Endothelial cell of umbilical vein (primary cell): ENCODE measurements around the gene ETV6. TPM values are rescaled to one million over a fixed set of nuclear protein-coding genes. Genes with fewer than 3 reads are reported as not detected.

Experiments used
- BruUV-seq: library from RNA; stranded (reverse); fragments of 400-500 nt; replicated peaks from 2 replicates; lab custom pipeline; 2021; lab: Mats Ljungman, UMichigan
- CTCF ChIA-PET: fragments of 300-600, 350-600 bp; sonication (Branson Sonifier 250); formaldehyde crosslinking; loops from one replicate; lab custom pipeline; 2021; ENCODE audit warnings: antibody characterized with exemption, inconsistent platforms; lab: Charles Lee
- POLR2A ChIA-PET: fragments of 300-600, 350-600 bp; sonication (Branson Sonifier 250); formaldehyde crosslinking; loops from one replicate; lab custom pipeline; 2021; ENCODE audit warnings: antibody characterized with exemption, inconsistent platforms; lab: Charles Lee
- DNase-seq: peaks from one replicate; pipeline ENCODE4 v3.0.0-alpha.2; 2011; ENCODE audit warnings: low read depth, low spot score
- FAIRE-seq: peaks from 2 replicates; lab custom pipeline; 2011; peaks lifted over from hg19 to GRCh38; lab: Jason Lieb, UNC
- H2AFZ ChIP-seq: 2 replicates; pipeline ENCODE4 v1.6.0; 2012; ENCODE audit warnings: low read depth, low read length, control low read depth, inconsistent platforms
- H3K27ac ChIP-seq: 2 replicates; pipeline ENCODE4 v1.5.1; 2011; ENCODE audit warnings: low read depth, mild to moderate bottlenecking, control low read depth, low read length, moderate library complexity; ENCODE audit not compliant: insufficient read depth
- H3K27me3 ChIP-seq, 2 experiments: 2 replicates each; pipeline versions ENCODE4 v1.6.0 to v1.6.1; 2011; ENCODE audit warnings: low read length in 2 of 2, mixed read lengths in 1 of 2; ENCODE audit not compliant: control insufficient read depth in 2 of 2, insufficient read depth in 2 of 2
- H3K36me3 ChIP-seq, 2 experiments: 2 replicates in 1 of 2; 3 replicates in 1 of 2; pipeline ENCODE4 v1.5.1; 2011; ENCODE audit warnings: low read length in 2 of 2, mild to moderate bottlenecking in 1 of 2, moderate library complexity in 1 of 2; ENCODE audit not compliant: control insufficient read depth in 2 of 2, insufficient read depth in 2 of 2; ENCODE audit errors: extremely low read depth in 1 of 2
- H3K4me1 ChIP-seq: 3 replicates; pipeline ENCODE4 v1.5.1; 2011; ENCODE audit warnings: mild to moderate bottlenecking, low read length; ENCODE audit not compliant: control insufficient read depth, insufficient read depth; ENCODE audit errors: extremely low read depth
- H3K4me2 ChIP-seq: 2 replicates; pipeline ENCODE4 v1.6.1; 2011; ENCODE audit warnings: low read length, control low read depth, mixed read lengths; ENCODE audit not compliant: insufficient read depth
- H3K4me3 ChIP-seq, 3 experiments: fragments of 200-600 bp in 1 of 3; sonication (generic), shearing (Covaris generic) in 1 of 3; replicated peaks in 1 of 3; 2 replicates each; pipeline ENCODE4 v1.5.1; 2011 to 2016; ENCODE audit warnings: control low read depth in 3 of 3, low read length in 3 of 3, mild to moderate bottlenecking in 2 of 3, inconsistent platforms in 1 of 3, low read depth in 1 of 3, moderate library complexity in 1 of 3; ENCODE audit not compliant: insufficient read depth in 1 of 3
- H3K79me2 ChIP-seq: 2 replicates; pipeline ENCODE4 v1.6.0; 2012; ENCODE audit warnings: low read length, inconsistent platforms; ENCODE audit not compliant: control insufficient read depth, insufficient read depth
- H3K9ac ChIP-seq: replicated peaks from 2 replicates; pipeline ENCODE3; 2011; ENCODE audit warnings: low read length, control low read depth; ENCODE audit not compliant: insufficient read depth; ENCODE audit errors: extremely low read depth
- H3K9me1 ChIP-seq: replicated peaks from 3 replicates; pipeline ENCODE4 v1.6.0; 2011; ENCODE audit warnings: mild to moderate bottlenecking, low read length; ENCODE audit not compliant: control insufficient read depth, insufficient read depth; ENCODE audit errors: extremely low read depth
- H3K9me3 ChIP-seq: replicated peaks from 2 replicates; pipeline ENCODE4 v1.5.1; 2012; ENCODE audit warnings: low read length, inconsistent platforms; ENCODE audit not compliant: control insufficient read depth, insufficient read depth
- H4K20me1 ChIP-seq: replicated peaks from 2 replicates; pipeline ENCODE3; 2011; ENCODE audit warnings: mild to moderate bottlenecking, low read length; ENCODE audit not compliant: control insufficient read depth, insufficient read depth; ENCODE audit errors: extremely low read depth
- CTCF ChIP-seq, 2 donors: IDR thresholded peaks; 1 replicate in 1 of 2; 2 replicates in 1 of 2; pipeline ENCODE4 v1.5.1; 2011; ENCODE audit warnings: low read length in 2 of 2, mild to moderate bottlenecking in 2 of 2, moderate library complexity in 2 of 2, control low read depth in 1 of 2, inconsistent platforms in 1 of 2, low read depth in 1 of 2; ENCODE audit not compliant: insufficient read depth in 1 of 2; ENCODE audit errors: extremely low read depth in 1 of 2
- EZH2 ChIP-seq: IDR thresholded peaks from 2 replicates; pipeline ENCODE4 v1.6.1; 2012; ENCODE audit warnings: borderline replicate concordance, low read depth, mild to moderate bottlenecking, moderate library complexity, low read length, inconsistent platforms; ENCODE audit not compliant: severe bottlenecking
- FOS ChIP-seq: IDR thresholded peaks from 2 replicates; pipeline ENCODE4 v1.6.1; 2011; ENCODE audit warnings: mild to moderate bottlenecking, low read length, moderate library complexity, borderline replicate concordance; ENCODE audit not compliant: insufficient read depth
- GATA2 ChIP-seq: IDR thresholded peaks from 2 replicates; pipeline ENCODE4 v1.7.0; 2011; ENCODE audit warnings: low read depth, mild to moderate bottlenecking, moderate library complexity, mixed read lengths, low read length; ENCODE audit not compliant: insufficient read length, insufficient read depth
- JUN ChIP-seq: IDR thresholded peaks from 2 replicates; pipeline ENCODE4 v1.6.1; 2011; ENCODE audit warnings: borderline replicate concordance, low read depth; ENCODE audit not compliant: insufficient read length, insufficient read depth
- MAX ChIP-seq: IDR thresholded peaks from 2 replicates; pipeline ENCODE4 v1.6.1; 2011; ENCODE audit not compliant: insufficient read depth, insufficient read length
- MYC ChIP-seq: IDR thresholded peaks from one replicate; pipeline ENCODE4 v1.6.1; 2011; ENCODE audit warnings: mild to moderate bottlenecking, low read depth, low read length
- POLR2A ChIP-seq: IDR thresholded peaks from 2 replicates; pipeline ENCODE4 v1.6.1; 2012; ENCODE audit warnings: low read depth, mild to moderate bottlenecking, control low read depth, low read length
- POLR2AphosphoS5 ChIP-seq: IDR thresholded peaks from 2 replicates; pipeline ENCODE4 v1.6.1; 2012; ENCODE audit warnings: low read depth, mild to moderate bottlenecking, control low read depth, low read length, moderate library complexity; ENCODE audit not compliant: insufficient read depth
- dilution Hi-C: fragments of 300-500 bp; cut with MboI; formaldehyde crosslinking; loops from one replicate; pipeline ENCODE4 v1.15.0; 2019; ENCODE audit warnings: low sequenced_read_pairs; ENCODE audit not compliant: extremely low pct_ligation_motif_present
- intact Hi-C: fragments of 100-400 bp; cut with micrococcal nuclease; formaldehyde crosslinking; loops from one replicate; pipeline ENCODE4 v1.10.0; 2022
- polyA plus RNA-seq, 4 experiments: library from polyadenylated mRNA; depleted of rRNA in 3 of 4; stranded (reverse) in 3 of 4; unstranded in 1 of 4; fragments of >200 nt; gene quantifications; 2 replicates each; pipeline versions ENCODE4 v1.2.1 to v1.2.3, GENCODE V29; 2011 to 2012; ENCODE audit warnings: missing spikeins in 1 of 4
- total RNA-seq: library from RNA; stranded (reverse); gene quantifications from 2 replicates; pipeline ENCODE4 v1.2.3, GENCODE V29; 2021

Gene ETV6
- total and polyA plus RNA-seq, 2 donors (not counting 3 experiments of a cell fraction or from before 2014, with no cell fraction given): 15.9 to 57.1 TPM

- CTCF ChIA-PET: no interaction called here
- no peak overlapping the region for H2AFZ ChIP-seq
- no peak overlapping the region for H3K27ac ChIP-seq
- BruUV-seq: no TSS peak
- H3K79me2 ChIP-seq: peaks cover 58% of the 10 kb centered on the region
- H4K20me1 ChIP-seq: no peaks in the 10 kb centered on the region
- no peaks in the 10 kb centered on the region for H3K9me3 ChIP-seq
- no peak for TF ChIP-seq GATA2
- TF ChIP-seq POLR2A: no peak
- no peak for TF ChIP-seq POLR2AphosphoS5
- no peak for TF ChIP-seq MAX
- no peak for TF ChIP-seq FOS
- no peak for TF ChIP-seq EZH2
- TF ChIP-seq MYC: no peak
- no peak for TF ChIP-seq CTCF (IDR thresholded peaks at IDR 0.05; ENCODE audit: extremely low read depth in 1 of 2, insufficient read depth in 1 of 2, low read depth in 1 of 2, low read length in 2 of 2)
- no peak for TF ChIP-seq JUN
- POLR2A ChIA-PET: no interaction called here
- intact Hi-C loops: no loop called here
- dilution Hi-C loops: no loop called here
- no peaks in the 10 kb centered on the region for H3K9me1 ChIP-seq
- H3K4me3 ChIP-seq: no peak overlapping the region
- H3K4me2 ChIP-seq: no peak overlapping the region
- FAIRE-seq (no peak), DNase-seq (no peak)
- no peak overlapping the region for H3K9ac ChIP-seq
- H3K27me3 ChIP-seq: no peaks in the 10 kb centered on the region
- no peaks in the 10 kb centered on the region for H3K36me3 ChIP-seq
- peaks cover 3% of the 10 kb centered on the region for H3K4me1 ChIP-seq
These were observed 133.5 kb downstream of the ETV6 start for GRCh38 chr12:11782914-11783420.
